Measurements from ENCODE around the gene OSBPL7.

GRCh38 chr17:47808036-47808829 lies 13.4 kb downstream of the OSBPL7 start:
- TF ChIP-seq, protein P1, sequence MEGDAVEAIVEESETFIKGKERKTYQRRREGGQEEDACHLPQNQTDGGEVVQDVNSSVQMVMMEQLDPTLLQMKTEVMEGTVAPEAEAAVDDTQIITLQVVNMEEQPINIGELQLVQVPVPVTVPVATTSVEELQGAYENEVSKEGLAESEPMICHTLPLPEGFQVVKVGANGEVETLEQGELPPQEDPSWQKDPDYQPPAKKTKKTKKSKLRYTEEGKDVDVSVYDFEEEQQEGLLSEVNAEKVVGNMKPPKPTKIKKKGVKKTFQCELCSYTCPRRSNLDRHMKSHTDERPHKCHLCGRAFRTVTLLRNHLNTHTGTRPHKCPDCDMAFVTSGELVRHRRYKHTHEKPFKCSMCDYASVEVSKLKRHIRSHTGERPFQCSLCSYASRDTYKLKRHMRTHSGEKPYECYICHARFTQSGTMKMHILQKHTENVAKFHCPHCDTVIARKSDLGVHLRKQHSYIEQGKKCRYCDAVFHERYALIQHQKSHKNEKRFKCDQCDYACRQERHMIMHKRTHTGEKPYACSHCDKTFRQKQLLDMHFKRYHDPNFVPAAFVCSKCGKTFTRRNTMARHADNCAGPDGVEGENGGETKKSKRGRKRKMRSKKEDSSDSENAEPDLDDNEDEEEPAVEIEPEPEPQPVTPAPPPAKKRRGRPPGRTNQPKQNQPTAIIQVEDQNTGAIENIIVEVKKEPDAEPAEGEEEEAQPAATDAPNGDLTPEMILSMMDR (IDR thresholded peaks at IDR 0.05), result no peak
- no peak for TF ChIP-seq POLR2A (IDR thresholded peaks at IDR 0.05)

All from esophagus squamous epithelium (tissue), 4 donors.